ENCODE results near the gene SETX.
"Not testable (repeated sequence)": the region's sequence is repeated elsewhere in the genome, so short reads cannot be mapped to it uniquely, and the experiment has no call there.

DNA sequence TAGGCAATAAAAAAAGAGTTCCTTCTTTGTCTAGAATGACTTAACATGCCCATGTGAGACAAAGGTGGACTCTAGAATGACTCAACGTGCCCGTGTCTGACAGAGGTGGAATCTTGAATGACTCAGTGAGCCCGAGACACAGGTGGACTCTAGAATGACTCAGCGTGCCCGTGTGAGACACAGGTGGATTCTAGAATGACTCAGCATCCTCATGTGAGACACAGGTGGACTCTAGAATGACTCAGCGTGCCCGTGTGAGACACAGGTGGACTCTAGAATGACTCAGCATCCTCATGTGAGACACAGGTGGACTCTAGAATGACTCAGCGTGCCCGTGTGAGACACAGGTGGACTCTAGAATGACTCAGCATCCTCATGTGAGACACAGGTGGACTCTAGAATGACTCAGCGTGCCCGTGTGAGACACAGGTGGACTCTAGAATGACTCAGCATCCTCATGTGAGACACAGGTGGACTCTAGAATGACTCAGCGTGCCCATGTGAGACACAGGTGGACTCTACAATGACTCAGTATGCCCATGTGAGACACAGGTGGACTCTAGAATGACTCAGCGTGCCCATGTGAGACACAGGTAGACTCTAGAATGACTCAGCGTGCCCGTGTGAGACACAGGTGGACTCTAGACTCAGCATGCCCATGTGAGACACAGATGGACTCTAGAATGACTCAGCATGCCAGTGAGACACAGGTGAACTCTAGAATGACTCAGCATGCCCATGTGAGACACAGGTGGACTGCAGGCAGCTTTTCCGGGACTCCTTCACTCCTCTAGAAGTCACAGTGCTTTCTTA lies 84.9 kb downstream of the SETX start:
- TF ChIP-seq, protein P1, sequence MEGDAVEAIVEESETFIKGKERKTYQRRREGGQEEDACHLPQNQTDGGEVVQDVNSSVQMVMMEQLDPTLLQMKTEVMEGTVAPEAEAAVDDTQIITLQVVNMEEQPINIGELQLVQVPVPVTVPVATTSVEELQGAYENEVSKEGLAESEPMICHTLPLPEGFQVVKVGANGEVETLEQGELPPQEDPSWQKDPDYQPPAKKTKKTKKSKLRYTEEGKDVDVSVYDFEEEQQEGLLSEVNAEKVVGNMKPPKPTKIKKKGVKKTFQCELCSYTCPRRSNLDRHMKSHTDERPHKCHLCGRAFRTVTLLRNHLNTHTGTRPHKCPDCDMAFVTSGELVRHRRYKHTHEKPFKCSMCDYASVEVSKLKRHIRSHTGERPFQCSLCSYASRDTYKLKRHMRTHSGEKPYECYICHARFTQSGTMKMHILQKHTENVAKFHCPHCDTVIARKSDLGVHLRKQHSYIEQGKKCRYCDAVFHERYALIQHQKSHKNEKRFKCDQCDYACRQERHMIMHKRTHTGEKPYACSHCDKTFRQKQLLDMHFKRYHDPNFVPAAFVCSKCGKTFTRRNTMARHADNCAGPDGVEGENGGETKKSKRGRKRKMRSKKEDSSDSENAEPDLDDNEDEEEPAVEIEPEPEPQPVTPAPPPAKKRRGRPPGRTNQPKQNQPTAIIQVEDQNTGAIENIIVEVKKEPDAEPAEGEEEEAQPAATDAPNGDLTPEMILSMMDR (tag by site-specific recombination; IDR thresholded peaks at IDR 0.05): not testable (repeated sequence)
- TF ChIP-seq ZNF768 (tag by site-specific recombination; IDR thresholded peaks at IDR 0.05); ZFP41 (tag by site-specific recombination; IDR thresholded peaks at IDR 0.05; ENCODE audit: borderline replicate concordance); ZBTB1 (tag by site-specific recombination; IDR thresholded peaks at IDR 0.05); ZNF530 (tag by site-specific recombination; IDR thresholded peaks at IDR 0.05; ENCODE audit: low read depth); ZNF292 (tag by site-specific recombination; IDR thresholded peaks at IDR 0.05; ENCODE audit: borderline replicate concordance, low read depth): not testable (repeated sequence)
- TF ChIP-seq, protein P2, sequence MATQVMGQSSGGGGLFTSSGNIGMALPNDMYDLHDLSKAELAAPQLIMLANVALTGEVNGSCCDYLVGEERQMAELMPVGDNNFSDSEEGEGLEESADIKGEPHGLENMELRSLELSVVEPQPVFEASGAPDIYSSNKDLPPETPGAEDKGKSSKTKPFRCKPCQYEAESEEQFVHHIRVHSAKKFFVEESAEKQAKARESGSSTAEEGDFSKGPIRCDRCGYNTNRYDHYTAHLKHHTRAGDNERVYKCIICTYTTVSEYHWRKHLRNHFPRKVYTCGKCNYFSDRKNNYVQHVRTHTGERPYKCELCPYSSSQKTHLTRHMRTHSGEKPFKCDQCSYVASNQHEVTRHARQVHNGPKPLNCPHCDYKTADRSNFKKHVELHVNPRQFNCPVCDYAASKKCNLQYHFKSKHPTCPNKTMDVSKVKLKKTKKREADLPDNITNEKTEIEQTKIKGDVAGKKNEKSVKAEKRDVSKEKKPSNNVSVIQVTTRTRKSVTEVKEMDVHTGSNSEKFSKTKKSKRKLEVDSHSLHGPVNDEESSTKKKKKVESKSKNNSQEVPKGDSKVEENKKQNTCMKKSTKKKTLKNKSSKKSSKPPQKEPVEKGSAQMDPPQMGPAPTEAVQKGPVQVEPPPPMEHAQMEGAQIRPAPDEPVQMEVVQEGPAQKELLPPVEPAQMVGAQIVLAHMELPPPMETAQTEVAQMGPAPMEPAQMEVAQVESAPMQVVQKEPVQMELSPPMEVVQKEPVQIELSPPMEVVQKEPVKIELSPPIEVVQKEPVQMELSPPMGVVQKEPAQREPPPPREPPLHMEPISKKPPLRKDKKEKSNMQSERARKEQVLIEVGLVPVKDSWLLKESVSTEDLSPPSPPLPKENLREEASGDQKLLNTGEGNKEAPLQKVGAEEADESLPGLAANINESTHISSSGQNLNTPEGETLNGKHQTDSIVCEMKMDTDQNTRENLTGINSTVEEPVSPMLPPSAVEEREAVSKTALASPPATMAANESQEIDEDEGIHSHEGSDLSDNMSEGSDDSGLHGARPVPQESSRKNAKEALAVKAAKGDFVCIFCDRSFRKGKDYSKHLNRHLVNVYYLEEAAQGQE (tag by site-specific recombination; IDR thresholded peaks at IDR 0.05): not testable (repeated sequence)

Measured in HEK293 (cell line).